Measurements from ENCODE around the gene TMC1. TPM values are rescaled to one million over a fixed set of nuclear protein-coding genes. Genes with fewer than 3 reads are reported as not detected.

Gene TMC1
- total and polyA plus RNA-seq, 10 of the 15 experiments (the other 5 are each of a cell fraction or from before 2014, with no cell fraction given), result 0.06 to 0.94 (median 0.40) TPM; not detected in 1

GRCh38 chr9:72775570-72775969 is 254.2 kb downstream of the TMC1 start:
- DNase-seq (ENCODE audit: low read depth, low spot score) (no peak), FAIRE-seq (no peak), ATAC-seq (no peak)
- WGBS (ENCODE audit: insufficient coverage, insufficient replicate concordance, low lambda C conversion rate, missing lambda C conversion rate), result 0% methylated on average over 3 of the region's 3 CpGs
- intact Hi-C loops (cut with micrococcal nuclease; ENCODE audit: unreplicated experiment) (no loop called here), in situ Hi-C loops (cut with MboI) (no loop called here)
- BruUV-seq (replicated peaks), result no TSS peak
- no peaks in the 10 kb centered on the region for H4K20me1 ChIP-seq (ENCODE audit: control insufficient read depth, insufficient read depth)
- no peak overlapping the region for H3K4me3 ChIP-seq
- no peak overlapping the region for H3K9ac ChIP-seq (ENCODE audit: control insufficient read depth, insufficient read depth, low read length)
- no peak for TF ChIP-seq KDM1A (IDR thresholded peaks at IDR 0.05; ENCODE audit: borderline replicate concordance)
- TF ChIP-seq PAX5 (IDR thresholded peaks at IDR 0.05; ENCODE audit: borderline replicate concordance, low read depth, low read length), result no peak
- TF ChIP-seq PML (IDR thresholded peaks at IDR 0.05; ENCODE audit: low read length), result no peak
- TF ChIP-seq MTA3 (IDR thresholded peaks at IDR 0.05; ENCODE audit: borderline replicate concordance, low read length), result no peak
- TF ChIP-seq HCFC1 (IDR thresholded peaks at IDR 0.05; ENCODE audit: low read length), result no peak
- TF ChIP-seq MLLT1 (IDR thresholded peaks at IDR 0.05), result no peak
- TF ChIP-seq NFXL1 (IDR thresholded peaks at IDR 0.05; ENCODE audit: borderline replicate concordance), result no peak
- no peak for TF ChIP-seq CBFB (IDR thresholded peaks at IDR 0.05; ENCODE audit: low read depth)
- TF ChIP-seq MYB (IDR thresholded peaks at IDR 0.05; ENCODE audit: borderline replicate concordance, low read depth, low read length), result no peak
- no peak for TF ChIP-seq PAX8 (IDR thresholded peaks at IDR 0.05)
- TF ChIP-seq HSF1 (IDR thresholded peaks at IDR 0.05; ENCODE audit: low read depth, low read length), result no peak
- no peak for TF ChIP-seq ZNF592 (IDR thresholded peaks at IDR 0.05)
- TF ChIP-seq ZNF384 (IDR thresholded peaks at IDR 0.05; ENCODE audit: borderline replicate concordance, low read depth, low read length), result no peak
- no peak for TF ChIP-seq CEBPZ (IDR thresholded peaks at IDR 0.05; ENCODE audit: low read depth, low read length)
- TF ChIP-seq MXI1 (IDR thresholded peaks at IDR 0.05; ENCODE audit: low read depth, low read length), result no peak
- RAD21 ChIA-PET (ENCODE audit: unreplicated experiment), result no interaction called here
- CTCF ChIA-PET, result interaction anchor here (0.6 to 0.7 kb wide), 3 partner anchors 11 to 19 kb away, joined by 3 read pairs; no protein-coding TSS in a partner anchor
- no peaks in the 10 kb centered on the region; a peak in 1 of 4 replicates for H3K27me3 ChIP-seq (replicated peaks in 1 of 2; ENCODE audit: control insufficient read depth in 2 of 2, insufficient read depth in 2 of 2, low read length in 1 of 2)
- no peaks in the 10 kb centered on the region for H3K36me3 ChIP-seq (ENCODE audit: control insufficient read depth in 2 of 2, insufficient read depth in 2 of 2, low read length in 1 of 2)
- no peak overlapping the region for H2AFZ ChIP-seq (ENCODE audit: control insufficient read depth, low read depth, low read length)
- no peak overlapping the region for H3K27ac ChIP-seq (ENCODE audit: control insufficient read depth, insufficient read depth)
- H3K4me2 ChIP-seq (ENCODE audit: control insufficient read depth, insufficient read depth), result no peak overlapping the region
- SMC1A ChIA-PET (ENCODE audit: uncharacterized antibody, unreplicated experiment), result interaction anchor here (0.8 kb wide), 1 partner anchor 50 kb away, joined by 3 read pairs; no protein-coding TSS in a partner anchor
- H3K79me2 ChIP-seq (ENCODE audit: control insufficient read depth, insufficient read depth, low read length), result no peaks in the 10 kb centered on the region
- no peaks in the 10 kb centered on the region for H3K4me1 ChIP-seq (ENCODE audit: control insufficient read depth, insufficient read depth, low read length)
- POLR2A ChIA-PET, result no interaction called here
- H3K9me3 ChIP-seq (replicated peaks; ENCODE audit: control insufficient read depth, insufficient read depth, low read length), result no peaks in the 10 kb centered on the region

All from GM12878 (cell line).